ENCODE measurements around the gene DENND5B. TPM values are rescaled to one million over a fixed set of nuclear protein-coding genes. Genes with fewer than 3 reads are reported as not detected.
"Not testable (repeated sequence)": the region's sequence is repeated elsewhere in the genome, so short reads cannot be mapped to it uniquely, and the experiment has no call there.

The DENND5B gene
- polyA plus RNA-seq, 2 donors = 0.33 to 0.55 TPM

- 74 to 79% methylated on average over 8 of the region's 8 CpGs for WGBS, 2 donors
- Histone ChIP-seq H3K27me3 (ENCODE audit: control insufficient read depth in 1 of 2, insufficient read depth in 2 of 2, low read length in 2 of 2) (no peaks in the 10 kb centered on the region), H3K4me3 (ENCODE audit: low read depth in 1 of 2, low read length in 2 of 2) (no peak overlapping the region), H3K4me1 (ENCODE audit: control insufficient read depth in 2 of 2, insufficient read depth in 2 of 2, low read length in 1 of 2) (no peaks in the 10 kb centered on the region), H3K27ac (ENCODE audit: low read depth in 2 of 2, low read length in 1 of 2) (no peak overlapping the region), H3K9me3 (ENCODE audit: control insufficient read depth in 2 of 2, insufficient read depth in 1 of 2, low read depth in 1 of 2, low read length in 1 of 2) (no peaks in the 10 kb centered on the region), H3K36me3 (ENCODE audit: control insufficient read depth in 2 of 2, insufficient read depth in 2 of 2, low read length in 1 of 2) (no peaks in the 10 kb centered on the region)
These were observed 203.5 kb downstream of the DENND5B start for GRCh38 chr12:31387466-31387865.

- H3K9me3 ChIP-seq (ENCODE audit: control insufficient read depth in 2 of 2, insufficient read depth in 1 of 2, low read depth in 1 of 2, low read length in 1 of 2) = no peaks in the 10 kb centered on the region
- H3K4me3 ChIP-seq (ENCODE audit: low read depth in 1 of 2, low read length in 2 of 2) = no peak overlapping the region
- H3K27me3 ChIP-seq (ENCODE audit: control insufficient read depth in 1 of 2, insufficient read depth in 2 of 2, low read length in 2 of 2) = no peaks in the 10 kb centered on the region
- H3K36me3 ChIP-seq (ENCODE audit: control insufficient read depth in 2 of 2, insufficient read depth in 2 of 2, low read length in 1 of 2) = no peaks in the 10 kb centered on the region
- WGBS, 2 donors = 54 to 60% methylated on average over 2 of the region's 2 CpGs
- H3K4me1 ChIP-seq (ENCODE audit: control insufficient read depth in 2 of 2, insufficient read depth in 2 of 2, low read length in 1 of 2) = no peaks in the 10 kb centered on the region
- H3K27ac ChIP-seq (ENCODE audit: low read depth in 2 of 2, low read length in 1 of 2) = no peak overlapping the region
These were observed 203.9 kb downstream of the DENND5B start for GRCh38 chr12:31387011-31387410.

- 64 to 67% methylated on average over 2 of the region's 2 CpGs for WGBS, 2 donors
- no peaks in the 10 kb centered on the region for H3K4me1 ChIP-seq (ENCODE audit: control insufficient read depth in 2 of 2, insufficient read depth in 2 of 2, low read length in 1 of 2)
- H3K27ac ChIP-seq (ENCODE audit: low read depth in 2 of 2, low read length in 1 of 2) = no peak overlapping the region
- H3K9me3 ChIP-seq (ENCODE audit: control insufficient read depth in 2 of 2, insufficient read depth in 1 of 2, low read depth in 1 of 2, low read length in 1 of 2) = no peaks in the 10 kb centered on the region
- H3K36me3 ChIP-seq (ENCODE audit: control insufficient read depth in 2 of 2, insufficient read depth in 2 of 2, low read length in 1 of 2) = no peaks in the 10 kb centered on the region
- H3K27me3 ChIP-seq (ENCODE audit: control insufficient read depth in 1 of 2, insufficient read depth in 2 of 2, low read length in 2 of 2) = no peaks in the 10 kb centered on the region
- no peak overlapping the region for H3K4me3 ChIP-seq (ENCODE audit: low read depth in 1 of 2, low read length in 2 of 2)
These were observed 204.6 kb downstream of the DENND5B start for GRCh38 chr12:31386364-31386777.

- not testable (repeated sequence) for H3K36me3 ChIP-seq (ENCODE audit: control insufficient read depth in 2 of 2, insufficient read depth in 2 of 2, low read length in 1 of 2); H3K27ac ChIP-seq (ENCODE audit: low read depth in 2 of 2, low read length in 1 of 2); H3K4me3 ChIP-seq (ENCODE audit: low read depth in 1 of 2, low read length in 2 of 2); H3K27me3 ChIP-seq (ENCODE audit: control insufficient read depth in 1 of 2, insufficient read depth in 2 of 2, low read length in 2 of 2); H3K9me3 ChIP-seq (ENCODE audit: control insufficient read depth in 2 of 2, insufficient read depth in 1 of 2, low read depth in 1 of 2, low read length in 1 of 2); H3K4me1 ChIP-seq (ENCODE audit: control insufficient read depth in 2 of 2, insufficient read depth in 2 of 2, low read length in 1 of 2)
- 84 to 94% methylated on average over 8 of the region's 8 CpGs for WGBS, 2 donors
These were observed 213.7 kb downstream of the DENND5B start for GRCh38 chr12:31377210-31377609.

GRCh38 chr12:31375422-31375821 is 215.5 kb downstream of the DENND5B start:
- WGBS, 2 donors = 85 to 86% methylated on average over 6 of the region's 6 CpGs
- not testable (repeated sequence) for H3K36me3 ChIP-seq (ENCODE audit: control insufficient read depth in 2 of 2, insufficient read depth in 2 of 2, low read length in 1 of 2); H3K27me3 ChIP-seq (ENCODE audit: control insufficient read depth in 1 of 2, insufficient read depth in 2 of 2, low read length in 2 of 2); H3K4me3 ChIP-seq (ENCODE audit: low read depth in 1 of 2, low read length in 2 of 2); H3K27ac ChIP-seq (ENCODE audit: low read depth in 2 of 2, low read length in 1 of 2); H3K4me1 ChIP-seq (ENCODE audit: control insufficient read depth in 2 of 2, insufficient read depth in 2 of 2, low read length in 1 of 2); H3K9me3 ChIP-seq (ENCODE audit: control insufficient read depth in 2 of 2, insufficient read depth in 1 of 2, low read depth in 1 of 2, low read length in 1 of 2)

GRCh38 chr12:31371256-31371620 is 219.7 kb downstream of the DENND5B start:
- H3K4me3 ChIP-seq (ENCODE audit: low read depth in 1 of 2, low read length in 2 of 2) = no peak overlapping the region
- no peaks in the 10 kb centered on the region for H3K4me1 ChIP-seq (ENCODE audit: control insufficient read depth in 2 of 2, insufficient read depth in 2 of 2, low read length in 1 of 2)
- H3K9me3 ChIP-seq (ENCODE audit: control insufficient read depth in 2 of 2, insufficient read depth in 1 of 2, low read depth in 1 of 2, low read length in 1 of 2) = no peaks in the 10 kb centered on the region
- no peaks in the 10 kb centered on the region for H3K36me3 ChIP-seq (ENCODE audit: control insufficient read depth in 2 of 2, insufficient read depth in 2 of 2, low read length in 1 of 2)
- H3K27ac ChIP-seq (ENCODE audit: low read depth in 2 of 2, low read length in 1 of 2) = no peak overlapping the region
- H3K27me3 ChIP-seq (ENCODE audit: control insufficient read depth in 1 of 2, insufficient read depth in 2 of 2, low read length in 2 of 2) = no peaks in the 10 kb centered on the region
- WGBS, 2 donors = 85 to 91% methylated on average over 2 of the region's 2 CpGs

- H3K27ac ChIP-seq (ENCODE audit: low read depth in 2 of 2, low read length in 1 of 2) = peak overlapping the region in 1 of 2 donors; percentile 66
- H3K4me1 ChIP-seq (ENCODE audit: control insufficient read depth in 2 of 2, insufficient read depth in 2 of 2, low read length in 1 of 2) = no peaks in the 10 kb centered on the region
- 58 to 65% methylated on average over 10 of the region's 10 CpGs for WGBS, 2 donors
- no peaks in the 10 kb centered on the region for H3K27me3 ChIP-seq (ENCODE audit: control insufficient read depth in 1 of 2, insufficient read depth in 2 of 2, low read length in 2 of 2)
- H3K9me3 ChIP-seq (ENCODE audit: control insufficient read depth in 2 of 2, insufficient read depth in 1 of 2, low read depth in 1 of 2, low read length in 1 of 2) = no peaks in the 10 kb centered on the region
- H3K36me3 ChIP-seq (ENCODE audit: control insufficient read depth in 2 of 2, insufficient read depth in 2 of 2, low read length in 1 of 2) = no peaks in the 10 kb centered on the region
- peak overlapping the region in 1 of 2 donors; percentile 31 for H3K4me3 ChIP-seq (ENCODE audit: low read depth in 1 of 2, low read length in 2 of 2)
These were observed 220.2 kb downstream of the DENND5B start for GRCh38 chr12:31370531-31371255.

- Histone ChIP-seq H3K4me1 (ENCODE audit: control insufficient read depth in 2 of 2, insufficient read depth in 2 of 2, low read length in 1 of 2) (no peaks in the 10 kb centered on the region), H3K9me3 (ENCODE audit: control insufficient read depth in 2 of 2, insufficient read depth in 1 of 2, low read depth in 1 of 2, low read length in 1 of 2) (no peaks in the 10 kb centered on the region), H3K4me3 (ENCODE audit: low read depth in 1 of 2, low read length in 2 of 2) (peak overlapping the region in 1 of 2 donors; percentile 31), H3K27me3 (ENCODE audit: control insufficient read depth in 1 of 2, insufficient read depth in 2 of 2, low read length in 2 of 2) (no peaks in the 10 kb centered on the region), H3K27ac (ENCODE audit: low read depth in 2 of 2, low read length in 1 of 2) (peak overlapping the region in 1 of 2 donors; percentile 66), H3K36me3 (ENCODE audit: control insufficient read depth in 2 of 2, insufficient read depth in 2 of 2, low read length in 1 of 2) (no peaks in the 10 kb centered on the region)
- 25 to 35% methylated on average over 21 of the region's 21 CpGs for WGBS, 2 donors
These were observed 221.0 kb downstream of the DENND5B start for GRCh38 chr12:31369712-31370521.

- no peak overlapping the region for H3K27ac ChIP-seq (ENCODE audit: low read depth in 2 of 2, low read length in 1 of 2)
- H3K4me3 ChIP-seq (ENCODE audit: low read depth in 1 of 2, low read length in 2 of 2) = no peak overlapping the region
- 50 to 51% methylated on average over 8 of the region's 8 CpGs for WGBS, 2 donors
- H3K27me3 ChIP-seq (ENCODE audit: control insufficient read depth in 1 of 2, insufficient read depth in 2 of 2, low read length in 2 of 2) = no peaks in the 10 kb centered on the region
- no peaks in the 10 kb centered on the region for H3K36me3 ChIP-seq (ENCODE audit: control insufficient read depth in 2 of 2, insufficient read depth in 2 of 2, low read length in 1 of 2)
- H3K9me3 ChIP-seq (ENCODE audit: control insufficient read depth in 2 of 2, insufficient read depth in 1 of 2, low read depth in 1 of 2, low read length in 1 of 2) = no peaks in the 10 kb centered on the region
- H3K4me1 ChIP-seq (ENCODE audit: control insufficient read depth in 2 of 2, insufficient read depth in 2 of 2, low read length in 1 of 2) = no peaks in the 10 kb centered on the region
These were observed 222.1 kb downstream of the DENND5B start for GRCh38 chr12:31368666-31369361.

All from esophagus (tissue), 2 donors.